WI38 (cell line): ENCODE measurements around the gene ATXN7.

ENCODE experiments used
- H3K4me3 ChIP-seq: 2 replicates; pipeline ENCODE4 v1.5.1; 2011; ENCODE audit warnings: low read depth, mild to moderate bottlenecking, control low read depth, low read length
- TF ChIP-seq, protein P1 (sequence below): IDR thresholded peaks from 2 replicates; pipeline ENCODE4 v1.5.1; 2012; ENCODE audit warnings: low read depth, mild to moderate bottlenecking, control low read depth, low read length

ATXN7 gene

GRCh38 chr3:64039332-64039731, 175.7 kb downstream of the ATXN7 start:
- TF ChIP-seq, protein P1, sequence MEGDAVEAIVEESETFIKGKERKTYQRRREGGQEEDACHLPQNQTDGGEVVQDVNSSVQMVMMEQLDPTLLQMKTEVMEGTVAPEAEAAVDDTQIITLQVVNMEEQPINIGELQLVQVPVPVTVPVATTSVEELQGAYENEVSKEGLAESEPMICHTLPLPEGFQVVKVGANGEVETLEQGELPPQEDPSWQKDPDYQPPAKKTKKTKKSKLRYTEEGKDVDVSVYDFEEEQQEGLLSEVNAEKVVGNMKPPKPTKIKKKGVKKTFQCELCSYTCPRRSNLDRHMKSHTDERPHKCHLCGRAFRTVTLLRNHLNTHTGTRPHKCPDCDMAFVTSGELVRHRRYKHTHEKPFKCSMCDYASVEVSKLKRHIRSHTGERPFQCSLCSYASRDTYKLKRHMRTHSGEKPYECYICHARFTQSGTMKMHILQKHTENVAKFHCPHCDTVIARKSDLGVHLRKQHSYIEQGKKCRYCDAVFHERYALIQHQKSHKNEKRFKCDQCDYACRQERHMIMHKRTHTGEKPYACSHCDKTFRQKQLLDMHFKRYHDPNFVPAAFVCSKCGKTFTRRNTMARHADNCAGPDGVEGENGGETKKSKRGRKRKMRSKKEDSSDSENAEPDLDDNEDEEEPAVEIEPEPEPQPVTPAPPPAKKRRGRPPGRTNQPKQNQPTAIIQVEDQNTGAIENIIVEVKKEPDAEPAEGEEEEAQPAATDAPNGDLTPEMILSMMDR, result no peak
- H3K4me3 ChIP-seq, result no peak overlapping the region

DNA sequence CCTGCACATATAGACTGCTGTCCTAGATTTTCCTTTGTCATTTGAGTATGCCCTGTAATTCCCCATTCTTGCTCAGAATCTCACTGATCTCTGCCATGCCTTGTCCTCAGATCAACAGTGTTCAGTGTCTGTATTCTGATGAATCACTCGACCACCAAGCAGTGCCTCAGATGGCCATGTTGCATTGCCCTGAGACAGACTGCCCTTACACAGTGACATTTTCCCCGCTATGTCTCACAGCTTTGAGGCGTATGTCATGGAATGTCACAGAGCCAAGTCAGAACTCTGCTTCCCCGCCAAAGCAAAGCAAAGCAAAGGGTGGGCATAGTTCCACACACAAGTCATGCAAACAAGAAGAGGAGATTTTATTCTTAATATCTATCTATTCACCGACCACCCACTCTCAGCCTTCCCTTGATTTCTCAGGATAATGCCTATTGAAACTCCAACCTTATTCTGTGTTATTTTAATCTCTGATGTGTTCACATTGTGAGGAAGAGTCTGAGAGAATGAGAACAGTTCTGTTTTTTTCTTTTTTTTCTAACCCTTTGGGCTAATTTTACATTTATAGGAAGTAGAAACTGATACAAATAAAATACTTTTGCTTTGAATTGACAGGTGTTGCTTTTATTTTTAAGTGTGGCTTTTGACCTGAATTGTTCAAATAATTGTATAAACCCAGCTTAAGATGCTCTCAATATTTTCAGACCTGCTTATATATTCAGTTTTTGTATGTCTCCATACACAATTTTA, 176.5 kb downstream of the ATXN7 start:
- no peak overlapping the region for H3K4me3 ChIP-seq
- TF ChIP-seq, protein P1, result no peak

DNA sequence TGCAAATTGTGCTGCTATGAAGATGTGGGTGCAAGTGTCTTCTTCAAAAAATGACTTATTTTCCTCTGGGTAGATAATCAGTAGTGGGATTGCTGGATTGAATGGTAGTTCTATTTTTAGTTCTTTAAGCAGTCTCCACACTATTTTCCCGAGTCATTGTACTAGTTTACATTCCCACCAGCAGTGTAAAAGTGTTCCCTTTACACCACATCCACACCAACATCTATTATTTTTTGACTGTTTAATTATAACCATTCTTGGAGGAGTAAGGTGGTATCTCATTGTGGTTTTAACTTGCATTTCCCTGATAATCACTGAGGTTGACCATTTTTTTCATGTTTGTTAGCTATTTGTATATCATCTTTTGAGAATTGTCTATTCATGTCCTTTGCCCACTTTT, 179.3 kb downstream of the ATXN7 start:
- TF ChIP-seq, protein P1, result no peak
- no peak overlapping the region for H3K4me3 ChIP-seq

- no peak overlapping the region for H3K4me3 ChIP-seq
Observed at GRCh38 chr3:64046592-64046991, 182.9 kb downstream of the ATXN7 start.

GRCh38 chr3:64046996-64047594, 183.4 kb downstream of the ATXN7 start:
- TF ChIP-seq, protein P1, result no peak
- no peak overlapping the region for H3K4me3 ChIP-seq

More at GRCh38 chr3:64046592-64046991, 182.9 kb downstream of the ATXN7 start:
- TF ChIP-seq, protein P1, result no peak

DNA sequence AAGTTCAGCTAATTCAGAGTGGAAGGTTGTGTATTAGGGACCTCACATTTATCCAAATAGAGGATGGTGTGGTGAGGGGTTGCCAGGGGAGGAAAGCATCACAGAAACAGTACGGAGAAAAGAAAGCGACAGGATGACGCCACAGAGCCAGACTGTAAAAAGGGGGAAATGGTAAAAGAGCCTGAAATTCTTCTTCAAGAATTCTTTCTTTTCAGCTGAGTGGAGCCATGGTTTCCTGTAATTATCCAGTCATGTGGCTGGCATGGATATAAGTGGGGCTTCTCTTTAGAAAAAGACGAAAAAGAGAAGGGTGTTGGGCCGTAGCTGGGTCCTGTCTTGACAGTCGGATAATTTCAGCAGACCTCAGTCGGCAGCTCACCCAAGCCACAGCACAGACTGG, 184.1 kb downstream of the ATXN7 start:
- H3K4me3 ChIP-seq, result no peak overlapping the region
- TF ChIP-seq, protein P1, result no peak

- TF ChIP-seq, protein P1, result no peak
- H3K4me3 ChIP-seq, result no peak overlapping the region
Observed at GRCh38 chr3:64048631-64049061, 185.0 kb downstream of the ATXN7 start.
